Activated naive CD4-positive, alpha-beta T cell treated with Interleukin-2 at 50 U/mL for 16 hours (primary cell): ENCODE measurements around the gene CALML5.

Experiments
- DNase-seq: peaks from one replicate; pipeline ENCODE4 v3.0.0-alpha.2; 2020

CALML5 gene

GRCh38 chr10:5498791-5499492, 428 bp downstream of the CALML5 start:
- DNase-seq, result no peak

GRCh38 chr10:5497948-5498730, 1.2 kb downstream of the CALML5 start:
- no peak for DNase-seq

- DNase-seq, result no peak
Observed at GRCh38 chr10:5497289-5497688, 2.1 kb downstream of the CALML5 start.

GRCh38 chr10:5496261-5497250, 2.8 kb downstream of the CALML5 start:
- no peak for DNase-seq

- no peak for DNase-seq
Observed at GRCh38 chr10:5494611-5495010, 4.8 kb downstream of the CALML5 start.

- no peak for DNase-seq
Observed at GRCh38 chr10:5493691-5494090, 5.7 kb downstream of the CALML5 start.

GRCh38 chr10:5492929-5493576, 6.3 kb downstream of the CALML5 start:
- DNase-seq, result no peak

GRCh38 chr10:5492322-5492855, 7.0 kb downstream of the CALML5 start:
- no peak for DNase-seq

- DNase-seq, result no peak
Observed at GRCh38 chr10:5491477-5491876, 7.9 kb downstream of the CALML5 start.

GRCh38 chr10:5490698-5491464, 8.5 kb downstream of the CALML5 start:
- DNase-seq, result no peak

- no peak for DNase-seq
Observed at GRCh38 chr10:5490032-5490431, 9.3 kb downstream of the CALML5 start.

- no peak for DNase-seq
Observed at GRCh38 chr10:5488272-5489161, 10.9 kb downstream of the CALML5 start.

- DNase-seq, result no peak
Observed at GRCh38 chr10:5486853-5487235, 12.5 kb downstream of the CALML5 start.

GRCh38 chr10:5485948-5486852, 13.2 kb downstream of the CALML5 start:
- no peak for DNase-seq

- no peak for DNase-seq
Observed at GRCh38 chr10:5485290-5485689, 14.1 kb downstream of the CALML5 start.

- no peak for DNase-seq
Observed at GRCh38 chr10:5484205-5484604, 15.2 kb downstream of the CALML5 start.

GRCh38 chr10:5482016-5482415, 17.4 kb downstream of the CALML5 start:
- no peak for DNase-seq

GRCh38 chr10:5481121-5481520, 18.2 kb downstream of the CALML5 start:
- DNase-seq, result no peak

- DNase-seq, result no peak
Observed at GRCh38 chr10:5480162-5480941, 19.0 kb downstream of the CALML5 start.
